GM10248 (cell line): ENCODE data around the gene OR51B4.
A peak's percentile ranks its signal among the peaks of the same experiment; 100 is the strongest.

Source experiments
- CTCF ChIA-PET: fragments of 300-600 bp; sonication (Branson Sonifier 250); formaldehyde crosslinking; extraction: SDS; loops from one replicate; lab custom pipeline; 2021; ENCODE audit warnings: antibody characterized with exemption; lab: Yijun Ruan, JAX
- POLR2A ChIA-PET: fragments of 350-650 bp; sonication (Branson Sonifier 250); formaldehyde crosslinking; extraction: SDS; loops from one replicate; lab custom pipeline; 2020; ENCODE audit warnings: antibody characterized with exemption; lab: Yijun Ruan, JAX
- DNase-seq: peaks from one replicate; pipeline ENCODE4 v3.0.0; 2012; ENCODE audit errors: extremely low spot score
- TF ChIP-seq, protein P1 (sequence below): IDR thresholded peaks from 2 replicates; pipeline ENCODE4 v1.5.1; 2012; ENCODE audit warnings: mild to moderate bottlenecking, low read depth; ENCODE audit errors: extremely low read depth, missing control alignments, control extremely low read depth

Gene OR51B4

DNA sequence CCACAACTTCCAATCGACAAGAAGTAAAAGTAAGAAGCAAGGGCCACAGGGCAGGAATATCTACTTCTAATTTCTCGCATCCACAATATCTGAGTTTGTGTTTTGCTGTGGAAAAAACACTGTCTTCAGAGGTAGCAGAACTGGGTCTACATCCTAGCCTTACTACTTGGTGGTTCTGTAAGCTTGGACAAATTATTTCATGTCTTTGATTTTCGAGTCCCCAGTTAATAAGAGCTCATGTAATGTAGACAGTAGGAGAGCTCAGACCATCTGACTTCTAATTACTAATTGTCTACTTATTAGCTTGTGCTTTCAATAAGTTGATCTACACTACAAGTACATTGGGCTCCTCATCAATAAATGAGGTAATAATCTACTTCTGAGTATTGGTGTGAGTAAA, 18.7 kb downstream of the OR51B4 start:
- ChIA-PET POLR2A (no interaction called here), CTCF (no interaction called here)
- TF ChIP-seq, protein P1, sequence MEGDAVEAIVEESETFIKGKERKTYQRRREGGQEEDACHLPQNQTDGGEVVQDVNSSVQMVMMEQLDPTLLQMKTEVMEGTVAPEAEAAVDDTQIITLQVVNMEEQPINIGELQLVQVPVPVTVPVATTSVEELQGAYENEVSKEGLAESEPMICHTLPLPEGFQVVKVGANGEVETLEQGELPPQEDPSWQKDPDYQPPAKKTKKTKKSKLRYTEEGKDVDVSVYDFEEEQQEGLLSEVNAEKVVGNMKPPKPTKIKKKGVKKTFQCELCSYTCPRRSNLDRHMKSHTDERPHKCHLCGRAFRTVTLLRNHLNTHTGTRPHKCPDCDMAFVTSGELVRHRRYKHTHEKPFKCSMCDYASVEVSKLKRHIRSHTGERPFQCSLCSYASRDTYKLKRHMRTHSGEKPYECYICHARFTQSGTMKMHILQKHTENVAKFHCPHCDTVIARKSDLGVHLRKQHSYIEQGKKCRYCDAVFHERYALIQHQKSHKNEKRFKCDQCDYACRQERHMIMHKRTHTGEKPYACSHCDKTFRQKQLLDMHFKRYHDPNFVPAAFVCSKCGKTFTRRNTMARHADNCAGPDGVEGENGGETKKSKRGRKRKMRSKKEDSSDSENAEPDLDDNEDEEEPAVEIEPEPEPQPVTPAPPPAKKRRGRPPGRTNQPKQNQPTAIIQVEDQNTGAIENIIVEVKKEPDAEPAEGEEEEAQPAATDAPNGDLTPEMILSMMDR: no peak
- no peak for DNase-seq

DNA sequence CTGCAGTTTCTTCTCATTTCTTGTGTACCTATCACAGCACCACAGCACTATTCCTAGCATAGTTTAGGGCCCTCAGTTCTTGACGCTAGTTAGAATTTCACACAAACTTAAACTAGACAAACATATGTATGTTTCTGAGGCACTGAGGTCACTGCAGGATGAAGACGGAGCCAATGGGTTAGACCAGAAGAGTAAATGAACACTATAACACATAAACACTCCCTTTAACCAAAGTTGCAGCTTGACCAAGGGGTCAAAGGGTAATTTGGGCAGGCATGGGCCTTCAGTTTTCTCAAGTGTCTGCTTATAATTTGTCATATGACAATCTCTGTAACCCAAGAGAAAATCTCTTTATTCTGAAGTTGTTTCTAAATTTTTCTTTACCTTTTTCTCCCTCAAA, 19.1 kb downstream of the OR51B4 start:
- DNase-seq: no peak
- CTCF ChIA-PET: no interaction called here
- POLR2A ChIA-PET: no interaction called here
- TF ChIP-seq, protein P1: no peak

GRCh38 chr11:5281596-5281995, 20.1 kb downstream of the OR51B4 start:
- ChIA-PET POLR2A (no interaction called here), CTCF (interaction anchor here (1.7 kb wide), 1 partner anchor 9 kb away, joined by 7 read pairs; no protein-coding TSS in a partner anchor)
- no peak for DNase-seq
- TF ChIP-seq, protein P1: no peak

- CTCF ChIA-PET: interaction anchor here (1.1 to 1.7 kb wide), 2 partner anchors 10 to 16 kb away, joined by 4 to 7 read pairs; no protein-coding TSS in a partner anchor
- DNase-seq: peak; percentile 53
- POLR2A ChIA-PET: no interaction called here
- TF ChIP-seq, protein P1: no peak
Measured at GRCh38 chr11:5280582-5281102, 21.1 kb downstream of the OR51B4 start.

DNA sequence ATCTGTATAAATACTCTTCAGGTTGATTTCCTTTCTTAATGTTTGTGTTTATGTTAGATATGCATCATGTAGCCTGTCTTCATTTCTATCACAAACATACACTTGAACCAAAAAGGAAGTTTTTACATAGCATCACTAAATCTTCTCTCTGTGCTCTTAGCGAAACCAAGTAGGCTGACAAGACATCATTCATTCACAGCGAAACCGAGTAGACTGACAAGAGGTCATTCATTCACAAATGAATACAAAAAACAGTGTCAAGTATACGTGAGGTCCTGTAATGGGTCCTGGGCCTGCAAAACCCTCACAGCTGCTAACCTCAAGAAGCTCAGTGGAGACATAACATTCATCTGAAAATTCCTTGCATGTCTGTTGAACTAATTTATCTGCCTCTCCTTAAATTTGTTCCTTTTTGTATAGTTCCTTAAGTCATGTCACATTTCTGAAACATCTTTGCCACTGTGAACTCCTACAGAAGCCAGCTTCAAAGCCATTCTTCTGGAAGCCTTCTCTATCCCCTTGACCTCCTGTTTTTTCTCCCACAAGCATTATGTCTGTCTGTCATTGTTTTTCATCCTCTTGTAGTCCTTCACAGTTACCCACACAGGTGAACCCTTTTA, 22.2 kb downstream of the OR51B4 start:
- CTCF ChIA-PET: interaction anchor here (1.1 kb wide), 1 partner anchor 17 kb away, joined by 4 read pairs; no protein-coding TSS in a partner anchor
- no peak for DNase-seq
- TF ChIP-seq, protein P1: no peak
- POLR2A ChIA-PET: no interaction called here

- ChIA-PET CTCF (interaction anchor here (1.0 to 1.4 kb wide), 3 partner anchors 11 to 18 kb away, joined by 3 to 4 read pairs (median 3); no protein-coding TSS in a partner anchor), POLR2A (no interaction called here)
- TF ChIP-seq, protein P1: no peak
- no peak for DNase-seq
Measured at GRCh38 chr11:5277807-5278382, 23.9 kb downstream of the OR51B4 start.
